Stomach (tissue), 9 donors: ENCODE measurements around the gene LARGE2. TPM values are rescaled to one million over a fixed set of nuclear protein-coding genes. Genes with fewer than 3 reads are reported as not detected.

ENCODE experiments used
- DNase-seq, 2 donors: peaks; one replicate each; pipeline versions ENCODE4 v3.0.0 to v3.0.0-alpha.2; 2013 to 2019
- H3K27ac ChIP-seq, 5 donors: fragments of 200-600 bp in 4 of 5; sonication (generic) in 4 of 5; one replicate each; pipeline ENCODE4 v1.5.1; 2013 to 2019; ENCODE audit warnings: mild to moderate bottlenecking in 1 of 5, moderate library complexity in 1 of 5
- H3K27me3 ChIP-seq, 3 donors: fragments of 200-600 bp; sonication (generic); one replicate each; pipeline ENCODE4 v1.5.1; 2017 to 2019; ENCODE audit warnings: mixed run types in 1 of 3
- H3K36me3 ChIP-seq, 4 donors: fragments of 200-600 bp; sonication (generic); 1 replicate in 3 of 4; 2 replicates in 1 of 4; pipeline ENCODE4 v1.5.1; 2016 to 2019
- H3K4me1 ChIP-seq, 4 donors: fragments of 200-600 bp; sonication (generic); one replicate each; pipeline ENCODE4 v1.5.1; 2016 to 2019
- H3K4me3 ChIP-seq, 4 donors: fragments of 200-600 bp; sonication (generic) in 3 of 4; one replicate each; pipeline ENCODE4 v1.5.1; 2016 to 2019; ENCODE audit warnings: mild to moderate bottlenecking in 1 of 4
- H3K9me3 ChIP-seq, 4 donors: fragments of 200-600 bp; sonication (generic); one replicate each; pipeline ENCODE4 v1.5.1; 2016 to 2019
- EP300 ChIP-seq: sonication (generic); formaldehyde crosslinking; IDR thresholded peaks from one replicate; pipeline ENCODE4 v1.6.1; 2017; ENCODE audit warnings: antibody characterized with exemption
- POLR2A ChIP-seq, 4 donors: fragments of 450-650 bp; IDR thresholded peaks; one replicate each; pipeline ENCODE4 v1.6.1; 2016; ENCODE audit warnings: antibody characterized with exemption in 4 of 4, control low read depth in 2 of 4, mild to moderate bottlenecking in 1 of 4, moderate library complexity in 1 of 4
- POLR2AphosphoS5 ChIP-seq, 3 donors: sonication (generic); formaldehyde crosslinking; IDR thresholded peaks; one replicate each; pipeline ENCODE4 v1.6.1; 2016; ENCODE audit warnings: antibody characterized with exemption in 3 of 3
- WGBS, 5 donors: extraction: QIAGEN DNeasy Blood & Tissue Kit in 3 of 5; methylation state at CpG; one replicate each; pipeline versions ENCODE4 v1.1.5 to v1.1.7; 2013 to 2018; 5-methylcytosine and 5-hydroxymethylcytosine counted together
- intact Hi-C: fragments of 100-400 bp; cut with DNase I; formaldehyde crosslinking; loops from one replicate; pipeline ENCODE4 v1.15.1; 2023; ENCODE audit warnings: low total_unique reads
- polyA plus RNA-seq, 3 donors: library from polyadenylated mRNA; stranded (reverse); fragments of 200-250 nt; gene quantifications; one replicate each; pipeline ENCODE4 v1.2.3, GENCODE V29; 2013
- total RNA-seq, 5 donors: library from RNA; depleted of rRNA; stranded (reverse); fragments of >200 nt; gene quantifications; one replicate each; pipeline versions ENCODE4 v1.1.0 to v1.2.3, GENCODE V29; 2014 to 2016
- TF ChIP-seq, protein P1 (sequence below), 7 experiments: fragments of 450-650 bp in 4 of 7; fragments of 200-600 bp in 3 of 7; sonication (generic) in 3 of 7; IDR thresholded peaks; one replicate each; pipeline ENCODE4 v1.5.1; 2016 to 2019; ENCODE audit warnings: antibody characterized with exemption in 7 of 7, control low read depth in 2 of 7, mild to moderate bottlenecking in 1 of 7
- donor health status: healthy with polysubstance abuse.
- donor health status: Bipolar disorder and iron deficiency.
- donor health status: healthy.

The LARGE2 gene
- total and polyA plus RNA-seq, 8 donors = 4.2 to 45.1 (median 12.5) TPM; not detected in 2

DNA sequence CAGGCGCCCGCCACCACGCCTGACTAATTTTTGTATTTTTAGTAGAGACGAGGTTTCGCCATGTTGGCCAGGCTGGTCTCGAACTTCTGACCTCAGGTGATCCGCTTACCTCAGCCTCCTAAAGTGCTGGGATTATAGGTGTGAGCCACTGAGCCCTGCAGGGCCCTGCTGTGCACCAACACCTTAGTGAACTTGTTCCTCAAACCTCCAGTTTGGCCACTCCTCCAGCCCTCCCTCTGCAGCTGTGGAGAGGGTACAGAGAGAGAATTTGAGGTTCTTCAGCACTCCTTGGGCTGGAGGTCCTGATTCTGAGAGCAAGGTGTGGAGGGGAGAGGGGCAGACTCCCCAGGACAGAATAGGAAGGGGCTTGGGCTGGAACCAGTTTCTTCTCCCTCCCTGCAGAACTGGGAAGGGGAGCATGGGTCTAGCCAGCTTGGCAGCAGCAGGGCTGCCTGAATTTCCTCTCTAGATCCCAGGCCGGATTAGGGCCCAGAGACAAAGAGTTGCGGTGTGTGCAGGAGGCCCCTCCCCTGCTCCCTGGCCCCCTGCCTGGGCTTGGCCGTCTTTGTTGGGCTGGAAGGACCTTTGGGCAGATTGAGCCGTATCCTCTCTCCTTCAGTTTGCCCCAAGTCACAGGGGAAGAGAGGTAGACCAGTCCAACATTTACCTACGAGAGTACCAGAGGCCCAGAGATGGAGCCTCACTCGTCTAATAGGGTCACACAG is 2.5 kb upstream of the LARGE2 start:
- H3K36me3 ChIP-seq = peaks cover 10 to 15% (median 14%) of the 10 kb centered on the region in 4 donors
- intact Hi-C loops = no loop called here
- H3K9me3 ChIP-seq = no peaks in the 10 kb centered on the region
- H3K27me3 ChIP-seq = peaks cover 0 to 35% (median 20%) of the 10 kb centered on the region in 3 donors
- peak overlapping the region; percentile 86 to 96 (median 87) for H3K27ac ChIP-seq
- peak in 1 of 2 donors; percentile 81 for DNase-seq
- 49 to 62% (median 58%) methylated on average over 12 to 13 of the region's 13 CpGs for WGBS, 5 donors
- H3K4me1 ChIP-seq = peaks cover 33 to 71% (median 60%) of the 10 kb centered on the region in 4 donors
- TF ChIP-seq POLR2AphosphoS5 (IDR thresholded peaks at IDR 0.05) (no peak), POLR2A (IDR thresholded peaks at IDR 0.05) (no peak), EP300 (no peak)
- TF ChIP-seq, protein P1, sequence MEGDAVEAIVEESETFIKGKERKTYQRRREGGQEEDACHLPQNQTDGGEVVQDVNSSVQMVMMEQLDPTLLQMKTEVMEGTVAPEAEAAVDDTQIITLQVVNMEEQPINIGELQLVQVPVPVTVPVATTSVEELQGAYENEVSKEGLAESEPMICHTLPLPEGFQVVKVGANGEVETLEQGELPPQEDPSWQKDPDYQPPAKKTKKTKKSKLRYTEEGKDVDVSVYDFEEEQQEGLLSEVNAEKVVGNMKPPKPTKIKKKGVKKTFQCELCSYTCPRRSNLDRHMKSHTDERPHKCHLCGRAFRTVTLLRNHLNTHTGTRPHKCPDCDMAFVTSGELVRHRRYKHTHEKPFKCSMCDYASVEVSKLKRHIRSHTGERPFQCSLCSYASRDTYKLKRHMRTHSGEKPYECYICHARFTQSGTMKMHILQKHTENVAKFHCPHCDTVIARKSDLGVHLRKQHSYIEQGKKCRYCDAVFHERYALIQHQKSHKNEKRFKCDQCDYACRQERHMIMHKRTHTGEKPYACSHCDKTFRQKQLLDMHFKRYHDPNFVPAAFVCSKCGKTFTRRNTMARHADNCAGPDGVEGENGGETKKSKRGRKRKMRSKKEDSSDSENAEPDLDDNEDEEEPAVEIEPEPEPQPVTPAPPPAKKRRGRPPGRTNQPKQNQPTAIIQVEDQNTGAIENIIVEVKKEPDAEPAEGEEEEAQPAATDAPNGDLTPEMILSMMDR (IDR thresholded peaks at IDR 0.05) = no peak
- H3K4me3 ChIP-seq = no peak overlapping the region

- H3K36me3 ChIP-seq = peaks cover 1 to 7% (median 5%) of the 10 kb centered on the region in 4 donors
- TF ChIP-seq POLR2A (IDR thresholded peaks at IDR 0.05) (no peak), EP300 (no peak), POLR2AphosphoS5 (IDR thresholded peaks at IDR 0.05) (no peak)
- TF ChIP-seq, protein P1 (IDR thresholded peaks at IDR 0.05) = no peak
- peak overlapping the region; percentile 86 to 96 (median 87) for H3K27ac ChIP-seq
- H3K27me3 ChIP-seq = peaks cover 0 to 41% (median 20%) of the 10 kb centered on the region in 3 donors
- no peaks in the 10 kb centered on the region for H3K9me3 ChIP-seq
- no peak for DNase-seq
- H3K4me3 ChIP-seq = no peak overlapping the region
- peaks cover 33 to 66% (median 56%) of the 10 kb centered on the region in 4 donors for H3K4me1 ChIP-seq
- WGBS, 5 donors = 59 to 80% (median 72%) methylated on average over 6 of the region's 6 CpGs
- intact Hi-C loops = no loop called here
Observed at GRCh38 chr11:45920531-45921477, 1.7 kb upstream of the LARGE2 start.

- Histone ChIP-seq H3K4me3 (peak overlapping the region; percentile 44 to 62 (median 50)), H3K36me3 (no peaks in the 10 kb centered on the region), H3K9me3 (no peaks in the 10 kb centered on the region), H3K27me3 (peaks cover 0 to 44% (median 20%) of the 10 kb centered on the region in 3 donors), H3K27ac (peak overlapping the region; percentile 73 to 93 (median 86)), H3K4me1 (peaks cover 27 to 56% (median 47%) of the 10 kb centered on the region in 4 donors)
- 15 to 40% (median 23%) methylated on average over 15 to 54 of the region's 54 CpGs for WGBS, 5 donors
- TF ChIP-seq, protein P1 (IDR thresholded peaks at IDR 0.05) = no peak
- no peak for TF ChIP-seq EP300
- peak in 2 of 3 donors; percentile 52 to 54 for TF ChIP-seq POLR2AphosphoS5 (IDR thresholded peaks at IDR 0.05)
- peak in 1 of 4 donors; percentile 17 for TF ChIP-seq POLR2A (IDR thresholded peaks at IDR 0.05)
- DNase-seq = peak; percentile 89 to 91
- intact Hi-C loops = no loop called here
Observed at GRCh38 chr11:45921561-45922424, 663 bp upstream of the LARGE2 start.
